Hematopoietic multipotent progenitor cell (in vitro differentiated cells): ENCODE measurements around the gene LENG9. TPM values are rescaled to one million over a fixed set of nuclear protein-coding genes. Genes with fewer than 3 reads are reported as not detected.

Experiments
- small RNA-seq: library from RNA; depleted of rRNA; stranded (forward); fragments of <200 nt; gene quantifications from one replicate; pipeline ENCODE3, GENCODE V24; 2012
- total RNA-seq: library from RNA; depleted of rRNA; stranded (reverse); fragments of >200 nt; gene quantifications from one replicate; pipeline ENCODE4 v1.2.3, GENCODE V29; 2012

The LENG9 gene
- total RNA-seq, 1 donor: 10.8 TPM

Small RNAs within 50 kb of the gene (small RNA-seq; reads per million reads assigned to genes)
- gene AC245884.3: not detected

Other genes with a start within 250 kb of the LENG9 start
- 1.1 TPM for gene LILRB3, start 240.8 kb downstream of the LENG9 start, total RNA-seq
- 0.27 TPM for gene LILRA6, start 221.0 kb downstream of the LENG9 start, total RNA-seq
- gene LILRB5, start 206.5 kb downstream of the LENG9 start, total RNA-seq: under 0.01 TPM
- gene LILRB2, start 182.7 kb downstream of the LENG9 start, total RNA-seq: 3.8 TPM
- gene LILRA5, start 150.6 kb downstream of the LENG9 start, total RNA-seq: 3.8 TPM
- gene LILRA4, start 124.6 kb downstream of the LENG9 start, total RNA-seq: 0.27 TPM
- 166 TPM for gene LAIR1, start 98.8 kb downstream of the LENG9 start, total RNA-seq
- 0.81 TPM for gene TTYH1, start 48.3 kb downstream of the LENG9 start, total RNA-seq
- gene LENG8, start 14.6 kb downstream of the LENG9 start, total RNA-seq: 170 TPM
- gene CDC42EP5, start 9.5 kb upstream of the LENG9 start, total RNA-seq: 0.54 TPM
- gene LAIR2, start 39.1 kb upstream of the LENG9 start, total RNA-seq: not detected
- 12.9 TPM for gene LILRA2, start 110.0 kb upstream of the LENG9 start, total RNA-seq
- gene LILRA1, start 129.9 kb upstream of the LENG9 start, total RNA-seq: 2.7 TPM
- gene LILRB1, start 166.7 kb upstream of the LENG9 start, total RNA-seq: 1.1 TPM
- 0.81 TPM for gene LILRB4, start 199.2 kb upstream of the LENG9 start, total RNA-seq